GM23338 (cell line): ENCODE data around the gene JPH3. TPM values are rescaled to one million over a fixed set of nuclear protein-coding genes. Genes with fewer than 3 reads are reported as not detected.
A peak's percentile ranks its signal among the peaks of the same experiment; 100 is the strongest.

Experiments used
- ATAC-seq: fragments of 200-7000 bp; cut with Tn5 transposase; 3 replicates; pipeline ENCODE4 v1.9.1; 2020
- DNase-seq: peaks from one replicate; pipeline ENCODE4 v3.0.0-alpha.2; 2015; ENCODE audit warnings: low spot score
- H2AFZ ChIP-seq: fragments of 200-600 bp; sonication (generic); 2 replicates; pipeline ENCODE4 v1.8.0; 2016; ENCODE audit warnings: antibody characterized with exemption, mild to moderate bottlenecking, moderate library complexity
- H3F3A ChIP-seq: fragments of 200-600 bp; sonication (generic); replicated peaks from 2 replicates; pipeline ENCODE4 v1.8.0; 2017; ENCODE audit warnings: antibody characterized with exemption, mixed run types, low read depth
- H3K27ac ChIP-seq: fragments of 200-600 bp; sonication (generic); 2 replicates; pipeline ENCODE4 v1.6.1; 2016; ENCODE audit warnings: low read depth
- H3K27me3 ChIP-seq: fragments of 200-600 bp; sonication (generic); 2 replicates; pipeline ENCODE4 v1.8.0; 2016; ENCODE audit warnings: mild to moderate bottlenecking, mixed run types, moderate library complexity; ENCODE audit not compliant: insufficient read depth
- H3K36me3 ChIP-seq: fragments of 200-600 bp; sonication (generic); 2 replicates; pipeline ENCODE4 v1.8.0; 2016; ENCODE audit warnings: mild to moderate bottlenecking; ENCODE audit not compliant: insufficient read depth
- H3K4me1 ChIP-seq: fragments of 200-600 bp; sonication (generic); 2 replicates; pipeline ENCODE4 v1.8.0; 2016; ENCODE audit warnings: mild to moderate bottlenecking, moderate library complexity; ENCODE audit not compliant: insufficient read depth
- H3K4me2 ChIP-seq: fragments of 200-600 bp; sonication (generic); 2 replicates; pipeline ENCODE4 v1.7.1; 2017; ENCODE audit warnings: mixed run types
- H3K4me3 ChIP-seq: fragments of 200-600 bp; sonication (generic); 2 replicates; pipeline ENCODE4 v1.6.1; 2016; ENCODE audit warnings: mixed run types
- H3K79me2 ChIP-seq: fragments of 200-600 bp; sonication (generic); replicated peaks from 2 replicates; pipeline ENCODE4 v1.8.0; 2017; ENCODE audit warnings: mild to moderate bottlenecking; ENCODE audit not compliant: insufficient read depth
- H3K9me2 ChIP-seq: fragments of 200-600 bp; sonication (generic); 2 replicates; pipeline ENCODE4 v1.8.0; 2017; ENCODE audit not compliant: insufficient read depth
- H4K20me1 ChIP-seq: fragments of 200-600 bp; sonication (generic); replicated peaks from 2 replicates; pipeline ENCODE4 v1.8.0; 2017; ENCODE audit warnings: mild to moderate bottlenecking; ENCODE audit not compliant: insufficient read depth
- H3K27ac Mint-ChIP-seq: 2 replicates; pipeline ENCODE4 v1.8.0; 2020; ENCODE audit warnings: inconsistent platforms, mild to moderate bottlenecking, moderate library complexity, mixed read lengths
- H3K27me3 Mint-ChIP-seq: 3 replicates; pipeline ENCODE4 v1.8.0; 2022; ENCODE audit warnings: low read depth, mild to moderate bottlenecking, moderate library complexity, mixed read lengths, inconsistent platforms; ENCODE audit not compliant: insufficient read depth, poor library complexity
- H3K36me3 Mint-ChIP-seq: 3 replicates; pipeline ENCODE4 v1.8.0; 2021; ENCODE audit warnings: low read depth, mild to moderate bottlenecking, inconsistent platforms, moderate library complexity, mixed read lengths
- H3K4me1 Mint-ChIP-seq: 3 replicates; pipeline ENCODE4 v1.8.0; 2020; ENCODE audit warnings: mild to moderate bottlenecking, inconsistent platforms, mixed read lengths
- H3K4me3 Mint-ChIP-seq: 3 replicates; pipeline ENCODE4 v1.8.0; 2021; ENCODE audit warnings: moderate library complexity, mild to moderate bottlenecking, inconsistent platforms, mixed read lengths
- H3K9me3 Mint-ChIP-seq: 3 replicates; pipeline ENCODE4 v1.8.0; 2020; ENCODE audit warnings: moderate library complexity, mild to moderate bottlenecking, inconsistent platforms, mixed read lengths
- CREB1 ChIP-seq: fragments of 250-450 bp; sonication (Bioruptor Pico); IDR thresholded peaks from 2 replicates; pipeline ENCODE4 v1.5.0; 2020; ENCODE audit warnings: low read depth, mild to moderate bottlenecking, moderate library complexity
- EZH2 ChIP-seq: fragments of 200-600 bp; sonication (generic); IDR thresholded peaks from one replicate; pipeline ENCODE4 v1.8.0; 2017; ENCODE audit warnings: antibody characterized with exemption, mild to moderate bottlenecking, low read depth; ENCODE audit not compliant: unreplicated experiment
- EZH2phosphoT487 ChIP-seq: fragments of 200-600 bp; sonication (generic); IDR thresholded peaks from one replicate; pipeline ENCODE4 v1.8.1; 2018; ENCODE audit warnings: antibody characterized with exemption; ENCODE audit not compliant: unreplicated experiment
- JUNB ChIP-seq: IDR thresholded peaks from one replicate; pipeline ENCODE4 v1.6.1; 2016; ENCODE audit warnings: antibody characterized with exemption; ENCODE audit not compliant: unreplicated experiment
- NANOG ChIP-seq: IDR thresholded peaks from 2 replicates; pipeline ENCODE4 v1.6.1; 2016; ENCODE audit warnings: antibody characterized with exemption, borderline replicate concordance
- POLR2AphosphoS5 ChIP-seq: IDR thresholded peaks from 2 replicates; pipeline ENCODE4 v1.6.1; 2016; ENCODE audit warnings: antibody characterized with exemption, low read depth
- STAT1 ChIP-seq: IDR thresholded peaks from one replicate; pipeline ENCODE4 v1.6.1; 2016; ENCODE audit warnings: antibody characterized with exemption; ENCODE audit not compliant: unreplicated experiment
- ZNF114 ChIP-seq: fragments of 250-450 bp; sonication (Bioruptor Pico); IDR thresholded peaks from 2 replicates; pipeline ENCODE4 v1.5.0; 2020; ENCODE audit warnings: mild to moderate bottlenecking, moderate library complexity
- ZNF331 ChIP-seq: fragments of 250-450 bp; sonication (Bioruptor Pico); IDR thresholded peaks from 2 replicates; pipeline ENCODE4 v1.5.0; 2020; ENCODE audit warnings: low read depth, mild to moderate bottlenecking, moderate library complexity
- polyA plus RNA-seq: library from polyadenylated mRNA; unstranded; fragments of >200 nt; fragmentation: Nextera tagmentation; extraction: Ambion mirVana; gene quantifications from 2 replicates; pipeline ENCODE4 v1.2.1, GENCODE V29; 2016
- total RNA-seq: library from RNA; depleted of rRNA; stranded (reverse); fragments of >200 nt; shearing (Covaris generic); gene quantifications from 2 replicates; pipeline ENCODE4 v1.2.3, GENCODE V29; 2014
- TF ChIP-seq, protein P1 (sequence below): IDR thresholded peaks from 2 replicates; pipeline ENCODE4 v1.6.1; 2016; ENCODE audit warnings: antibody characterized with exemption
- TF ChIP-seq, protein P2 (sequence below): IDR thresholded peaks from one replicate; pipeline ENCODE4 v1.6.1; 2018; ENCODE audit warnings: antibody characterized with exemption; ENCODE audit not compliant: unreplicated experiment
- TF ChIP-seq, protein P3 (sequence below): fragments of 250-450 bp; sonication (Bioruptor Pico); IDR thresholded peaks from 2 replicates; pipeline ENCODE4 v1.5.0; 2020; ENCODE audit warnings: mild to moderate bottlenecking, moderate library complexity
- TF ChIP-seq, protein P4 (sequence below), 2 experiments: fragments of 200-600 bp in 1 of 2; sonication (generic) in 1 of 2; conservative IDR thresholded peaks; 2 replicates each; pipeline versions ENCODE4 v1.5.1 to v1.6.1; 2016 to 2017; ENCODE audit warnings: antibody characterized with exemption in 2 of 2, low read depth in 2 of 2, mild to moderate bottlenecking in 2 of 2, moderate library complexity in 1 of 2

Gene JPH3
- total and polyA plus RNA-seq, 2 experiments from 2014 or later: 8.4 to 38.3 TPM

DNA sequence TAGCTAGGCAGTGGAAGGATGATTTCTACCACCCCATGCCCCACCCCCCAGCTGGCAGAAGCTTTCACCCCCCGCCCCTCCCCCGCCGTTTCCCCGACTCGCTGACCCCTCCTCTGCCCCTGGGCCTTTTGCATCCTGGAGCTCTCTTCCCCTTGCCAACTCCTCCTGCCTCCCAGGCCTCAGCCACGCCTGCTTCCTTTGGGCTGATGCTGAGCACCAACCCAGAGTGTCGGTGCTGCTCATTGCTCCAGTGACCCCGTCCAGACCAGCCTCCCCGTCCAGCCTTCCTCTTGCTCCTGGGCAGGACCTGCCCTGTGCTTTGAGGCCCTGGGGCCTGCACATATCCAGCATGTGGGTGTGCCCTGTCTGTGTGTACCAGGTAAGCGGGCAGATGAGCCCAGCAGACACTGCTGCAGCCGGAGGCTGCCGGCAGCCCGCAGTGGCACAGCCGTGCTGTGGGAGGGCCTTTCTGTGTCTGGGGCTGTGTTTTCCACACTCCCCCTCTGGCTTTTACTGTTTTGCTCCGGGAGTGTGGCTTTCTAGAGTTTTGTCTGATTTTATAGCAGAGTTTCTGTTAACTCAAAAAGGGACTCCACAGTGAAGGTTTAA is 72.9 kb downstream of the JPH3 start:
- DNase-seq (peak; percentile 46), ATAC-seq (peak; percentile 73)
- Mint-ChIP-seq H3K4me3 (no peak overlapping the region), H3K27me3 (peaks cover 9% of the 10 kb centered on the region), H3K9me3 (no peaks in the 10 kb centered on the region), H3K27ac (no peak overlapping the region), H3K36me3 (no peaks in the 10 kb centered on the region), H3K4me1 (peaks cover 14% of the 10 kb centered on the region)
- no peaks in the 10 kb centered on the region for H3K27me3 ChIP-seq
- no peaks in the 10 kb centered on the region for H3K9me2 ChIP-seq
- no peaks in the 10 kb centered on the region for H3F3A ChIP-seq
- H3K36me3 ChIP-seq: no peaks in the 10 kb centered on the region
- H4K20me1 ChIP-seq: no peaks in the 10 kb centered on the region
- no peak overlapping the region for H3K4me2 ChIP-seq
- no peaks in the 10 kb centered on the region for H3K79me2 ChIP-seq
- TF ChIP-seq ZNF114 (CRISPR knock-in tag) (no peak), ZNF331 (CRISPR knock-in tag) (no peak), JUNB (no peak), EZH2phosphoT487 (no peak), NANOG (no peak), POLR2AphosphoS5 (no peak), CREB1 (CRISPR knock-in tag) (no peak), EZH2 (no peak), STAT1 (no peak)
- TF ChIP-seq, protein P1, sequence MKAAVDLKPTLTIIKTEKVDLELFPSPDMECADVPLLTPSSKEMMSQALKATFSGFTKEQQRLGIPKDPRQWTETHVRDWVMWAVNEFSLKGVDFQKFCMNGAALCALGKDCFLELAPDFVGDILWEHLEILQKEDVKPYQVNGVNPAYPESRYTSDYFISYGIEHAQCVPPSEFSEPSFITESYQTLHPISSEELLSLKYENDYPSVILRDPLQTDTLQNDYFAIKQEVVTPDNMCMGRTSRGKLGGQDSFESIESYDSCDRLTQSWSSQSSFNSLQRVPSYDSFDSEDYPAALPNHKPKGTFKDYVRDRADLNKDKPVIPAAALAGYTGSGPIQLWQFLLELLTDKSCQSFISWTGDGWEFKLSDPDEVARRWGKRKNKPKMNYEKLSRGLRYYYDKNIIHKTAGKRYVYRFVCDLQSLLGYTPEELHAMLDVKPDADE: no peak
- TF ChIP-seq, protein P2, sequence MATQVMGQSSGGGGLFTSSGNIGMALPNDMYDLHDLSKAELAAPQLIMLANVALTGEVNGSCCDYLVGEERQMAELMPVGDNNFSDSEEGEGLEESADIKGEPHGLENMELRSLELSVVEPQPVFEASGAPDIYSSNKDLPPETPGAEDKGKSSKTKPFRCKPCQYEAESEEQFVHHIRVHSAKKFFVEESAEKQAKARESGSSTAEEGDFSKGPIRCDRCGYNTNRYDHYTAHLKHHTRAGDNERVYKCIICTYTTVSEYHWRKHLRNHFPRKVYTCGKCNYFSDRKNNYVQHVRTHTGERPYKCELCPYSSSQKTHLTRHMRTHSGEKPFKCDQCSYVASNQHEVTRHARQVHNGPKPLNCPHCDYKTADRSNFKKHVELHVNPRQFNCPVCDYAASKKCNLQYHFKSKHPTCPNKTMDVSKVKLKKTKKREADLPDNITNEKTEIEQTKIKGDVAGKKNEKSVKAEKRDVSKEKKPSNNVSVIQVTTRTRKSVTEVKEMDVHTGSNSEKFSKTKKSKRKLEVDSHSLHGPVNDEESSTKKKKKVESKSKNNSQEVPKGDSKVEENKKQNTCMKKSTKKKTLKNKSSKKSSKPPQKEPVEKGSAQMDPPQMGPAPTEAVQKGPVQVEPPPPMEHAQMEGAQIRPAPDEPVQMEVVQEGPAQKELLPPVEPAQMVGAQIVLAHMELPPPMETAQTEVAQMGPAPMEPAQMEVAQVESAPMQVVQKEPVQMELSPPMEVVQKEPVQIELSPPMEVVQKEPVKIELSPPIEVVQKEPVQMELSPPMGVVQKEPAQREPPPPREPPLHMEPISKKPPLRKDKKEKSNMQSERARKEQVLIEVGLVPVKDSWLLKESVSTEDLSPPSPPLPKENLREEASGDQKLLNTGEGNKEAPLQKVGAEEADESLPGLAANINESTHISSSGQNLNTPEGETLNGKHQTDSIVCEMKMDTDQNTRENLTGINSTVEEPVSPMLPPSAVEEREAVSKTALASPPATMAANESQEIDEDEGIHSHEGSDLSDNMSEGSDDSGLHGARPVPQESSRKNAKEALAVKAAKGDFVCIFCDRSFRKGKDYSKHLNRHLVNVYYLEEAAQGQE: no peak
- TF ChIP-seq, protein P3, sequence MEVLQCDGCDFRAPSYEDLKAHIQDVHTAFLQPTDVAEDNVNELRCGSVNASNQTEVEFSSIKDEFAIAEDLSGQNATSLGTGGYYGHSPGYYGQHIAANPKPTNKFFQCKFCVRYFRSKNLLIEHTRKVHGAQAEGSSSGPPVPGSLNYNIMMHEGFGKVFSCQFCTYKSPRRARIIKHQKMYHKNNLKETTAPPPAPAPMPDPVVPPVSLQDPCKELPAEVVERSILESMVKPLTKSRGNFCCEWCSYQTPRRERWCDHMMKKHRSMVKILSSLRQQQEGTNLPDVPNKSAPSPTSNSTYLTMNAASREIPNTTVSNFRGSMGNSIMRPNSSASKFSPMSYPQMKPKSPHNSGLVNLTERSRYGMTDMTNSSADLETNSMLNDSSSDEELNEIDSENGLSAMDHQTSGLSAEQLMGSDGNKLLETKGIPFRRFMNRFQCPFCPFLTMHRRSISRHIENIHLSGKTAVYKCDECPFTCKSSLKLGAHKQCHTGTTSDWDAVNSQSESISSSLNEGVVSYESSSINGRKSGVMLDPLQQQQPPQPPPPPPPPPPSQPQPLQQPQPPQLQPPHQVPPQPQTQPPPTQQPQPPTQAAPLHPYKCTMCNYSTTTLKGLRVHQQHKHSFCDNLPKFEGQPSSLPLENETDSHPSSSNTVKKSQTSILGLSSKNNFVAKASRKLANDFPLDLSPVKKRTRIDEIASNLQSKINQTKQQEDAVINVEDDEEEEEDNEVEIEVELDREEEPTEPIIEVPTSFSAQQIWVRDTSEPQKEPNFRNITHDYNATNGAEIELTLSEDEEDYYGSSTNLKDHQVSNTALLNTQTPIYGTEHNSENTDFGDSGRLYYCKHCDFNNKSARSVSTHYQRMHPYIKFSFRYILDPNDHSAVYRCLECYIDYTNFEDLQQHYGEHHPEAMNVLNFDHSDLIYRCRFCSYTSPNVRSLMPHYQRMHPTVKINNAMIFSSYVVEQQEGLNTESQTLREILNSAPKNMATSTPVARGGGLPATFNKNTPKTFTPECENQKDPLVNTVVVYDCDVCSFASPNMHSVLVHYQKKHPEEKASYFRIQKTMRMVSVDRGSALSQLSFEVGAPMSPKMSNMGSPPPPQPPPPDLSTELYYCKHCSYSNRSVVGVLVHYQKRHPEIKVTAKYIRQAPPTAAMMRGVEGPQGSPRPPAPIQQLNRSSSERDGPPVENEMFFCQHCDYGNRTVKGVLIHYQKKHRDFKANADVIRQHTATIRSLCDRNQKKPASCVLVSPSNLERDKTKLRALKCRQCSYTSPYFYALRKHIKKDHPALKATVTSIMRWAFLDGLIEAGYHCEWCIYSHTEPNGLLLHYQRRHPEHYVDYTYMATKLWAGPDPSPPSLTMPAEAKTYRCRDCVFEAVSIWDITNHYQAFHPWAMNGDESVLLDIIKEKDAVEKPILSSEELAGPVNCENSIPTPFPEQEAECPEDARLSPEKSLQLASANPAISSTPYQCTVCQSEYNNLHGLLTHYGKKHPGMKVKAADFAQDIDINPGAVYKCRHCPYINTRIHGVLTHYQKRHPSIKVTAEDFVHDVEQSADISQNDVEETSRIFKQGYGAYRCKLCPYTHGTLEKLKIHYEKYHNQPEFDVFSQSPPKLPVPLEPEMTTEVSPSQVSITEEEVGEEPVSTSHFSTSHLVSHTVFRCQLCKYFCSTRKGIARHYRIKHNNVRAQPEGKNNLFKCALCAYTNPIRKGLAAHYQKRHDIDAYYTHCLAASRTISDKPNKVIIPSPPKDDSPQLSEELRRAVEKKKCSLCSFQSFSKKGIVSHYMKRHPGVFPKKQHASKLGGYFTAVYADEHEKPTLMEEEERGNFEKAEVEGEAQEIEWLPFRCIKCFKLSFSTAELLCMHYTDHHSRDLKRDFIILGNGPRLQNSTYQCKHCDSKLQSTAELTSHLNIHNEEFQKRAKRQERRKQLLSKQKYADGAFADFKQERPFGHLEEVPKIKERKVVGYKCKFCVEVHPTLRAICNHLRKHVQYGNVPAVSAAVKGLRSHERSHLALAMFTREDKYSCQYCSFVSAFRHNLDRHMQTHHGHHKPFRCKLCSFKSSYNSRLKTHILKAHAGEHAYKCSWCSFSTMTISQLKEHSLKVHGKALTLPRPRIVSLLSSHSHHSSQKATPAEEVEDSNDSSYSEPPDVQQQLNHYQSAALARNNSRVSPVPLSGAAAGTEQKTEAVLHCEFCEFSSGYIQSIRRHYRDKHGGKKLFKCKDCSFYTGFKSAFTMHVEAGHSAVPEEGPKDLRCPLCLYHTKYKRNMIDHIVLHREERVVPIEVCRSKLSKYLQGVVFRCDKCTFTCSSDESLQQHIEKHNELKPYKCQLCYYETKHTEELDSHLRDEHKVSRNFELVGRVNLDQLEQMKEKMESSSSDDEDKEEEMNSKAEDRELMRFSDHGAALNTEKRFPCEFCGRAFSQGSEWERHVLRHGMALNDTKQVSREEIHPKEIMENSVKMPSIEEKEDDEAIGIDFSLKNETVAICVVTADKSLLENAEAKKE (CRISPR knock-in tag): no peak
- TF ChIP-seq, protein P4, sequence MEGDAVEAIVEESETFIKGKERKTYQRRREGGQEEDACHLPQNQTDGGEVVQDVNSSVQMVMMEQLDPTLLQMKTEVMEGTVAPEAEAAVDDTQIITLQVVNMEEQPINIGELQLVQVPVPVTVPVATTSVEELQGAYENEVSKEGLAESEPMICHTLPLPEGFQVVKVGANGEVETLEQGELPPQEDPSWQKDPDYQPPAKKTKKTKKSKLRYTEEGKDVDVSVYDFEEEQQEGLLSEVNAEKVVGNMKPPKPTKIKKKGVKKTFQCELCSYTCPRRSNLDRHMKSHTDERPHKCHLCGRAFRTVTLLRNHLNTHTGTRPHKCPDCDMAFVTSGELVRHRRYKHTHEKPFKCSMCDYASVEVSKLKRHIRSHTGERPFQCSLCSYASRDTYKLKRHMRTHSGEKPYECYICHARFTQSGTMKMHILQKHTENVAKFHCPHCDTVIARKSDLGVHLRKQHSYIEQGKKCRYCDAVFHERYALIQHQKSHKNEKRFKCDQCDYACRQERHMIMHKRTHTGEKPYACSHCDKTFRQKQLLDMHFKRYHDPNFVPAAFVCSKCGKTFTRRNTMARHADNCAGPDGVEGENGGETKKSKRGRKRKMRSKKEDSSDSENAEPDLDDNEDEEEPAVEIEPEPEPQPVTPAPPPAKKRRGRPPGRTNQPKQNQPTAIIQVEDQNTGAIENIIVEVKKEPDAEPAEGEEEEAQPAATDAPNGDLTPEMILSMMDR (conservative IDR thresholded peaks at IDR 0.05; ENCODE audit: low read depth in 2 of 2): no peak
- no peaks in the 10 kb centered on the region for H3K4me1 ChIP-seq
- no peak overlapping the region for H3K27ac ChIP-seq
- H2AFZ ChIP-seq: no peak overlapping the region
- no peak overlapping the region for H3K4me3 ChIP-seq
